GM12864 (cell line): ENCODE measurements around the gene ETV6.

Experiments used
- DNase-seq: peaks from one replicate; pipeline ENCODE4 v3.0.0-alpha.2; 2011; ENCODE audit warnings: low read depth
- H3K4me3 ChIP-seq: 2 replicates; pipeline ENCODE4 v1.5.1; 2011; ENCODE audit warnings: mild to moderate bottlenecking, low read depth, low read length, control low read depth
- TF ChIP-seq, protein P1 (sequence below): IDR thresholded peaks from 2 replicates; pipeline ENCODE4 v1.5.1; 2011; ENCODE audit warnings: low read depth, mild to moderate bottlenecking, moderate library complexity, low read length, control low read depth, inconsistent platforms; ENCODE audit errors: missing control alignments

Gene ETV6

DNA sequence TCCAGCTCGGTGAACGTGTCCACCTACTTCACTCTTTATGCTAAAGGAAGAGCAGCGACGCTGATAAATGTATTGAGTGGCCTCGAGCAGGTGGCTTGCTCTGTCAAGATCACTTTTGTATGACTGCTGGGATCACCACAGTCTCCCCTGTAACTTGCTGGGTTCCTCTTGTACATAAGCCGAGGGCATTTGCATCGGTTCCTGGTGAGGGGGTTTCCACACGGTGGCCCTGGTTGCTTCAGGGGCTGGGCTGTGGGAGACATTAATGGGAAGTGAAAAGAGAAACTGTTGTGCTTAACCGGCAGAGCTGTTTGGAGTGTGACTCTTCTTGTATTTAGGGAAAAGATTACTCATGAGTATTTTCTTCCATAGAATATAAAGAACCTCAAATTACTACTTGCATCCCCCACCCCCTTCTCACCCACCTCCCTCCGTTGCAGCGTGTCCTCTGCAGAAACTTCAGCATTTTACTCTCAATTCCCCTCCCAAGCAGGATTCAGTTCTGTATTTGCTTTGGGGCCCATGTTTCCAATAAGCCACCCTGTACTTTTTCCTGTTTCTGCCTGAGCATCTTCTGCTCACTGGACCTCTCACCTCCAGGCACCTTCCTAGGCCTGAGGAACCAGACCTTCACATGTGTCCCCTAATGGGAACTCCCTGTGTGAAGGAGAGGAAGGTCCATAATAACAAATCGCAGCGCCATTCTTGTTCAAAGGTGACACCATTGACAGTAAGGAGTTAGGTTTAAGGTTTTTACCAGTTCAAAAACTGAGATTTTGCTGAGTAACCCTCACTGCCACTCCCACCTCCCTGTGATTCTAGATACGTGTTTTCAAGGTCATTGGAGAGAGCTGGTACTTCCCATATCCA, 187.0 kb downstream of the ETV6 start:
- TF ChIP-seq, protein P1, sequence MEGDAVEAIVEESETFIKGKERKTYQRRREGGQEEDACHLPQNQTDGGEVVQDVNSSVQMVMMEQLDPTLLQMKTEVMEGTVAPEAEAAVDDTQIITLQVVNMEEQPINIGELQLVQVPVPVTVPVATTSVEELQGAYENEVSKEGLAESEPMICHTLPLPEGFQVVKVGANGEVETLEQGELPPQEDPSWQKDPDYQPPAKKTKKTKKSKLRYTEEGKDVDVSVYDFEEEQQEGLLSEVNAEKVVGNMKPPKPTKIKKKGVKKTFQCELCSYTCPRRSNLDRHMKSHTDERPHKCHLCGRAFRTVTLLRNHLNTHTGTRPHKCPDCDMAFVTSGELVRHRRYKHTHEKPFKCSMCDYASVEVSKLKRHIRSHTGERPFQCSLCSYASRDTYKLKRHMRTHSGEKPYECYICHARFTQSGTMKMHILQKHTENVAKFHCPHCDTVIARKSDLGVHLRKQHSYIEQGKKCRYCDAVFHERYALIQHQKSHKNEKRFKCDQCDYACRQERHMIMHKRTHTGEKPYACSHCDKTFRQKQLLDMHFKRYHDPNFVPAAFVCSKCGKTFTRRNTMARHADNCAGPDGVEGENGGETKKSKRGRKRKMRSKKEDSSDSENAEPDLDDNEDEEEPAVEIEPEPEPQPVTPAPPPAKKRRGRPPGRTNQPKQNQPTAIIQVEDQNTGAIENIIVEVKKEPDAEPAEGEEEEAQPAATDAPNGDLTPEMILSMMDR: no peak
- no peak overlapping the region; the same call in 1 of the 2 replicates for H3K4me3 ChIP-seq
- peak; percentile 98 for DNase-seq

DNA sequence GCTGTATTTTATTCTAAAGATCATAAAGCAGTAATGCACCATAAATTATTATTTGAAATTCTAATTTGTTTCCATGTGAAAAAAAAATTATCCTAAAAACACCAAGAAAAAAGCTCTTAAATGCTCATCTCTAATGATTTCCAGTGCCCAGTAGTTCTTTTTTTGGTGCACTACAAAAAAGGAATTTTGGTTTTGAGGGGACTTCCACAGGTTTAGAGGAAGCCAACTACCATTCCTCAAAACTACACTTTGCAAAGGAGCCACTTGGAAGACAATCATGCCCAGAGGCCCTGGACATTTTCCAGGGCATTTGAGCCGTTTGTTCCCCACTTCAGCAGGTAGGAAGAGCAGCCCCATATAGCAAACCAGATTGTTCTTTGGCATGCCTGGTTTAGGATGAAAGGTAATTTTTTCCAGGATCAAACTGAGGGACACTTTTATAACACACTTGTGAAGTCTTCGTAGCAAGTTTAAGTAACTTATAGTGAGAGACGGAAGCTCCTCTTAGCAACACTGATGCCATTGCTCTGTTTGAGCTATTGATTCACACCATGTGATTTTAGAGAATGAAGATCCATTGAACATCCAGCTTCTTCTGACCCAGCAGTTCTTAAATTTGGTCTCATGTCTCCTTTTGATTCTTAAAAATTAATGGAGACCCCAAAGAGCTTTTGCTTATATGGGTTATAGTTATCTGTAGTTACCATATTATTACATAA, 187.9 kb downstream of the ETV6 start:
- no peak for DNase-seq
- TF ChIP-seq, protein P1: no peak
- H3K4me3 ChIP-seq: no peak overlapping the region

DNA sequence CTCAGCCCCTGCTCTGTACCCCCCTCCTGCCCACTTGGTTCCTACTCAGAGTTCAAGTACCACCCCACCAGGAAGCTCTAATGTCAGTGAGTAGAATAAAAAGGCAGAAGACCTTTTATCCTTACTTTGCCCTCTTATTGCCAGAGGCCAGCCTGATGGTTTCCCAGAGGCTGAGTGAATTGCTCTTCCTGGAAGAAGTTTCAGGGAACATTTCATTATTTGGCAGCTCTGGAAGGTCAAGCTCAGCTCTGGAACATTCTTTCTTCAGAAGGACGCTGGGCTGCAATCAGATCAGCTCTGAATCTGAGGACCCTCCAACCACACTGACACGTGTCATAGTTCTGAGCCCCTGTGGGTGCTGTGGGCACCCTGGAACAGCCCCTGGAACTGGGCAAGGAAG, 188.9 kb downstream of the ETV6 start:
- no peak overlapping the region for H3K4me3 ChIP-seq
- no peak for DNase-seq
- TF ChIP-seq, protein P1: no peak

DNA sequence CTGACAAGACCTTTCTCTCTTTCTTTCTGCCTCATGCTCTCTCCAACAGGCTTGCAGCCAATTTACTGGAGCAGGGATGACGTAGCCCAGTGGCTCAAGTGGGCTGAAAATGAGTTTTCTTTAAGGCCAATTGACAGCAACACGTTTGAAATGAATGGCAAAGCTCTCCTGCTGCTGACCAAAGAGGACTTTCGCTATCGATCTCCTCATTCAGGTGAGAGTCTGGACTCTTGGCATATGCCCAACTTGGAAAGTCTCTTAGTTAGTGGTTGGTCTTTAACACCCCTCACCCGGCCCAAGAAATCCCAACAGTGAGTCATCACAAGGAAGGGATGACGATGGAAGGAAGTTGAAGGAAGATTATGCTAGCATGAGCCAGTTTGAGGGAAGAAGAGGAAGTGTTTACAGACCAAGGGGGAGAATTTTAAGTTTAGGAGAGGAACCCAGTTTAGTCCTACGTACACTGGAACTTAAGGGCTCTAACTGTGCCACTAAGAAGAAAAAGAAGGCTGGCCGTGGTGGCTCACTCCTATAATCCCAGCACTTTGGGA, 189.7 kb downstream of the ETV6 start:
- no peak for DNase-seq
- no peak overlapping the region for H3K4me3 ChIP-seq
- TF ChIP-seq, protein P1: no peak

DNA sequence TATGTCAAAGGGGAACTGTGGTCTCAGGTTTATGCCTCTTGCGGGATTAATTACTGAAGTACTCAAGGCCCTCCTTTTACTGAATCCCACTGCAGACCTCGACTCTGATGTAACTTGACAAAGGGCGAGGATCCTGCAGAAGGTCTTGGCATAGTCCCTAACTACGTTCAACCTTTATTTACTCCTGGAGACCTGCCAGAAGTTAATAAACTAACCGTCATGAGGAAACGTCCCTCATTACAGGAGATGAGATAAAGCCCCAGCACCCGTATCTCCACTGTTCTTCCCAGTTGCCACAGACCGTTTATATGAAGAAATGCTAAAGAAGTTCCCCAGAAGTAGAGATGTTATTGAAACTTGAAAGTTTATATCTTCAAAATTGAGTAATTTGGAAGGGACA, 190.9 kb downstream of the ETV6 start:
- no peak overlapping the region for H3K4me3 ChIP-seq
- TF ChIP-seq, protein P1: no peak
- no peak for DNase-seq

DNA sequence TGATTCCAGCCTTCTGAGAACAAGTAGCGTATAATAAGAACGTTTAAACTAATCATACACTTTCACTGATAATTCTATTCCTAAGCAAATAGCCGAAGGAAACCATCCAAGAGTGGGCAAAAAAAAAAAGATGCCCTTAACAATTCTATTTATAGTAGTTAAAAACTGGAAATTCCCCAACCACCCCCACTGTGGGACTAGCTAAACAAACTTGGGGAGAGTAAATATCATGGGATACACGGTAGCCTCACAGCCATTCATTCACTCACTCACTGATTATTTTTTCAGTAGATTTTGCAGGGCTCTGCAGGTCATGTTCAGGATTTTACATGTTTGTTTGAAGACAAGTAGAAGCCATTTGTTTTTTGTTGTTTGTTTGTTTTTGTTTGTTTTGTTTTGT, 197.0 kb downstream of the ETV6 start:
- H3K4me3 ChIP-seq: no peak overlapping the region
- TF ChIP-seq, protein P1: no peak
- DNase-seq: no peak
